ENCODE measurements around the gene NRG3.

DNA sequence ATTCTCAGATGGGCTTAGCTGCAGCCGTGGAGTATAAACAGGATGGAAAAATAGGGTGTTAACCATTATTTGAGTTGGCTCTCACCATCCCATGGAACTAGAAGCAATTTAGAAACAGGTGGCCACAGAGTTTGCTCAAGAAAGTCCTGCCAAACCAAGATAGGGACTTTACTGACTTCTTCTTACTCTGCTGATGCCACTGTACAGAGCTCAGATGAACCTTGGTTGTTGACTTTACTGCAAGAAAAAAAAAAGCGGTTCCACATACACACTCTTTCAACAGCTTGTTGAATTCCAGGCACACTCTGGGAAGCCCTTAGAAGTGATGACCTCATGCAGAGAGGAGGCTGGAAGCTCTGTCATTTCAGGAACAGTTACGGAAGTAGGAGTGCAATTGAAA, 753.4 kb downstream of the NRG3 start:
- no peak for TF ChIP-seq POLR2A (IDR thresholded peaks at IDR 0.05; ENCODE audit: low read depth, low read length)
- no peak for TF ChIP-seq POLR2AphosphoS5 (IDR thresholded peaks at IDR 0.05; ENCODE audit: low read depth, low read length)
- TF ChIP-seq TAF1 (IDR thresholded peaks at IDR 0.05; ENCODE audit: borderline replicate concordance, low read depth, low read length): no peak

Data from GM12892 (cell line).